Testis (tissue), 3 donors: ENCODE measurements around the gene RSPO3. TPM values are rescaled to one million over a fixed set of nuclear protein-coding genes. Genes with fewer than 3 reads are reported as not detected.

Source experiments
- DNase-seq: peaks from one replicate; pipeline ENCODE4 v3.0.0-alpha.2; 2019
- H3K27ac ChIP-seq, 2 donors: fragments of 200-600 bp; sonication (generic); one replicate each; pipeline ENCODE4 v1.5.1; 2019
- H3K27me3 ChIP-seq: fragments of 200-600 bp; sonication (generic); one replicate; pipeline ENCODE4 v1.5.1; 2019
- H3K36me3 ChIP-seq: fragments of 200-600 bp; sonication (generic); one replicate; pipeline ENCODE4 v1.5.1; 2017; ENCODE audit warnings: low read depth; ENCODE audit errors: missing control alignments
- H3K4me1 ChIP-seq: fragments of 200-600 bp; sonication (generic); one replicate; pipeline ENCODE4 v1.5.1; 2019
- H3K4me3 ChIP-seq, 2 donors: fragments of 200-600 bp; sonication (generic); one replicate each; pipeline ENCODE4 v1.5.1; 2017 to 2019
- H3K9me3 ChIP-seq: fragments of 200-600 bp; sonication (generic); one replicate; pipeline ENCODE4 v1.5.1; 2017
- CTCF ChIP-seq, 3 experiments: fragments of 450-650 bp in 2 of 3; fragments of 200-600 bp in 1 of 3; sonication (generic) in 1 of 3; IDR thresholded peaks; one replicate each; pipeline ENCODE4 v1.5.1; 2016 to 2019; ENCODE audit warnings: antibody characterized with exemption in 3 of 3, mild to moderate bottlenecking in 2 of 3, moderate library complexity in 1 of 3
- POLR2A ChIP-seq: fragments of 450-650 bp; IDR thresholded peaks from one replicate; pipeline ENCODE4 v1.6.1; 2017; ENCODE audit warnings: antibody characterized with exemption, mild to moderate bottlenecking, moderate library complexity
- WGBS, 2 donors: methylation state at CpG; one replicate each; pipeline ENCODE4 v1.1.5; 2018; 5-methylcytosine and 5-hydroxymethylcytosine counted together
- intact Hi-C: fragments of 100-400 bp; cut with DNase I; formaldehyde crosslinking; loops from one replicate; pipeline ENCODE4 v1.15.1; 2023; ENCODE audit warnings: low total_unique reads
- polyA plus RNA-seq: library from polyadenylated mRNA; stranded (reverse); fragments of 350-450 nt; fragmentation: Illumina TruSeq; extraction: RNeasy Lipid Tissue Mini Kit (QIAGEN cat#74804); gene quantifications from one replicate; pipeline ENCODE4 v1.2.3, GENCODE V29; 2014; ENCODE audit warnings: low read depth, low replicate concordance; ENCODE audit not compliant: insufficient read depth
- total RNA-seq, 2 donors: library from RNA; depleted of rRNA; stranded (reverse); fragments of >200 nt; gene quantifications; one replicate each; pipeline ENCODE4 v1.2.3, GENCODE V29; 2016

The RSPO3 gene
- total and polyA plus RNA-seq, 3 donors from 2014 or later = 0.06 to 6.6 (median 1.5) TPM

- H3K9me3 ChIP-seq = no peaks in the 10 kb centered on the region
- no peaks in the 10 kb centered on the region for H3K36me3 ChIP-seq
- H3K4me3 ChIP-seq = no peak overlapping the region
- intact Hi-C loops = no loop called here
- TF ChIP-seq CTCF (IDR thresholded peaks at IDR 0.05) (no peak), POLR2A (no peak)
- H3K27ac ChIP-seq = no peak overlapping the region
- no peaks in the 10 kb centered on the region for H3K4me1 ChIP-seq
- no peak for DNase-seq
- H3K27me3 ChIP-seq = no peaks in the 10 kb centered on the region
These were observed 13.4 kb downstream of the RSPO3 start for GRCh38 chr6:127131772-127132376.

GRCh38 chr6:127134136-127134535 lies 15.7 kb downstream of the RSPO3 start:
- DNase-seq = no peak
- no peaks in the 10 kb centered on the region for H3K36me3 ChIP-seq
- H3K27ac ChIP-seq = no peak overlapping the region
- TF ChIP-seq CTCF (IDR thresholded peaks at IDR 0.05) (no peak), POLR2A (no peak)
- WGBS, 2 donors = 81 to 93% methylated on average over 1 of the region's 1 CpG
- no peaks in the 10 kb centered on the region for H3K4me1 ChIP-seq
- intact Hi-C loops = no loop called here
- H3K27me3 ChIP-seq = no peaks in the 10 kb centered on the region
- H3K4me3 ChIP-seq = no peak overlapping the region
- H3K9me3 ChIP-seq = no peaks in the 10 kb centered on the region

GRCh38 chr6:127136786-127137185 lies 18.3 kb downstream of the RSPO3 start:
- H3K27me3 ChIP-seq = no peaks in the 10 kb centered on the region
- intact Hi-C loops = no loop called here
- H3K36me3 ChIP-seq = no peaks in the 10 kb centered on the region
- no peak for DNase-seq
- no peak overlapping the region for H3K4me3 ChIP-seq
- TF ChIP-seq CTCF (IDR thresholded peaks at IDR 0.05) = no peak
- TF ChIP-seq POLR2A = no peak
- H3K4me1 ChIP-seq = no peaks in the 10 kb centered on the region
- no peak overlapping the region for H3K27ac ChIP-seq
- H3K9me3 ChIP-seq = no peaks in the 10 kb centered on the region
- 67 to 75% methylated on average over 4 of the region's 4 CpGs for WGBS, 2 donors

- Histone ChIP-seq H3K27ac (no peak overlapping the region), H3K36me3 (no peaks in the 10 kb centered on the region), H3K4me1 (no peaks in the 10 kb centered on the region), H3K27me3 (no peaks in the 10 kb centered on the region), H3K4me3 (no peak overlapping the region), H3K9me3 (no peaks in the 10 kb centered on the region)
- 35 to 38% methylated on average over 5 of the region's 5 CpGs for WGBS, 2 donors
- DNase-seq = no peak
- intact Hi-C loops = no loop called here
- no peak for TF ChIP-seq CTCF (IDR thresholded peaks at IDR 0.05)
- no peak for TF ChIP-seq POLR2A
These were observed 28.5 kb downstream of the RSPO3 start for GRCh38 chr6:127146932-127147331.

- no peaks in the 10 kb centered on the region for H3K9me3 ChIP-seq
- no peak for TF ChIP-seq POLR2A
- no peak for TF ChIP-seq CTCF (IDR thresholded peaks at IDR 0.05)
These were observed 29.1 kb downstream of the RSPO3 start for GRCh38 chr6:127147534-127147933.

More at GRCh38 chr6:127147534-127147933, 29.1 kb downstream of the RSPO3 start:
- Histone ChIP-seq H3K27ac (no peak overlapping the region), H3K27me3 (no peaks in the 10 kb centered on the region), H3K4me3 (no peak overlapping the region), H3K4me1 (no peaks in the 10 kb centered on the region), H3K36me3 (no peaks in the 10 kb centered on the region)
- intact Hi-C loops = no loop called here
- DNase-seq = no peak
- WGBS, 2 donors = 85 to 90% methylated on average over 2 of the region's 2 CpGs
